Suprapubic skin (tissue), 4 donors: ENCODE measurements around the gene NFKBIB.

Experiments
- EP300 ChIP-seq: sonication (generic); formaldehyde crosslinking; IDR thresholded peaks from one replicate; pipeline ENCODE4 v1.6.1; 2017; ENCODE audit warnings: antibody characterized with exemption
- POLR2AphosphoS5 ChIP-seq, 3 donors: sonication (generic); formaldehyde crosslinking; IDR thresholded peaks; one replicate each; pipeline ENCODE4 v1.6.1; 2017; ENCODE audit warnings: antibody characterized with exemption in 3 of 3
- TF ChIP-seq, protein P1 (sequence below), 2 donors: fragments of 200-600 bp in 1 of 2; fragments of 450-650 bp in 1 of 2; sonication (generic) in 1 of 2; IDR thresholded peaks; one replicate each; pipeline ENCODE4 v1.5.1; 2016 to 2019; ENCODE audit warnings: antibody characterized with exemption in 2 of 2, mild to moderate bottlenecking in 1 of 2, moderate library complexity in 1 of 2

DNA sequence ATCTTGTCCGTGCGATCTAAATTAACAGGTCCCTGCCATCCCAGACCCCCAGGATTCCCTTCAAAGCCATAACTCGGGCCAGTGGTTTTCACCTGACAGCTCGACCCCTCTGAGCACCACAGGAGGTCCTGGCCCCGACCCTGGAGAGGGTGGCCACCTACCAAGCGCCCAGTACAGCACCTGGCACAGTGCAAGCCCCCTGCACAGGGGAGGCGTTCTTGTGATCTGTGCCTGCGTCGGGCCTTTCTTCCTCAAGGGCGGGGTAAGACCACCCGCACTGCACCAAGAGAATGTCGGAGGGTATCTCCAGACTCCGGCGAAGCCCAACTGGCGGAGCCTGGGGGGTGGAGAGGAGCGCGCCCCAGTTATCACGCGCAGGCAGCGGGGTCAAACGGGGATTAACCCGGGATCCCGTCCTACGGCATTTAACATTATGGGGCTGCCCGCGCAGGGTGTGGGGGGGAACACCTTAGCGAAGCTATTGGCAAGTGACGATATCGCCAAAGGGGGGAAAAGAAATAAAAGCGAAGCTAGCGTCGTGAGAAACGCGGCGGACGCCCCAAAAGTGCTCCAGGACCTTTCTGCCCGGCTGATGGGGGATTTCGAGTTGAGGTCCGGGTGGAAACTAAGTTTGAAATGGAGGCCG is 48.7 kb upstream of the NFKBIB start:
- TF ChIP-seq POLR2AphosphoS5 (IDR thresholded peaks at IDR 0.05), result no peak
- TF ChIP-seq, protein P1, sequence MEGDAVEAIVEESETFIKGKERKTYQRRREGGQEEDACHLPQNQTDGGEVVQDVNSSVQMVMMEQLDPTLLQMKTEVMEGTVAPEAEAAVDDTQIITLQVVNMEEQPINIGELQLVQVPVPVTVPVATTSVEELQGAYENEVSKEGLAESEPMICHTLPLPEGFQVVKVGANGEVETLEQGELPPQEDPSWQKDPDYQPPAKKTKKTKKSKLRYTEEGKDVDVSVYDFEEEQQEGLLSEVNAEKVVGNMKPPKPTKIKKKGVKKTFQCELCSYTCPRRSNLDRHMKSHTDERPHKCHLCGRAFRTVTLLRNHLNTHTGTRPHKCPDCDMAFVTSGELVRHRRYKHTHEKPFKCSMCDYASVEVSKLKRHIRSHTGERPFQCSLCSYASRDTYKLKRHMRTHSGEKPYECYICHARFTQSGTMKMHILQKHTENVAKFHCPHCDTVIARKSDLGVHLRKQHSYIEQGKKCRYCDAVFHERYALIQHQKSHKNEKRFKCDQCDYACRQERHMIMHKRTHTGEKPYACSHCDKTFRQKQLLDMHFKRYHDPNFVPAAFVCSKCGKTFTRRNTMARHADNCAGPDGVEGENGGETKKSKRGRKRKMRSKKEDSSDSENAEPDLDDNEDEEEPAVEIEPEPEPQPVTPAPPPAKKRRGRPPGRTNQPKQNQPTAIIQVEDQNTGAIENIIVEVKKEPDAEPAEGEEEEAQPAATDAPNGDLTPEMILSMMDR (IDR thresholded peaks at IDR 0.05), result no peak
- TF ChIP-seq EP300, result no peak
